GM12874 (cell line): ENCODE data around the gene RADIL.

ENCODE experiments used
- TF ChIP-seq, protein P1 (sequence below): IDR thresholded peaks from 2 replicates; pipeline ENCODE4 v1.5.1; 2011; ENCODE audit warnings: low read depth, mild to moderate bottlenecking, control low read depth, low read length, moderate library complexity; ENCODE audit not compliant: insufficient read depth

Gene RADIL

DNA sequence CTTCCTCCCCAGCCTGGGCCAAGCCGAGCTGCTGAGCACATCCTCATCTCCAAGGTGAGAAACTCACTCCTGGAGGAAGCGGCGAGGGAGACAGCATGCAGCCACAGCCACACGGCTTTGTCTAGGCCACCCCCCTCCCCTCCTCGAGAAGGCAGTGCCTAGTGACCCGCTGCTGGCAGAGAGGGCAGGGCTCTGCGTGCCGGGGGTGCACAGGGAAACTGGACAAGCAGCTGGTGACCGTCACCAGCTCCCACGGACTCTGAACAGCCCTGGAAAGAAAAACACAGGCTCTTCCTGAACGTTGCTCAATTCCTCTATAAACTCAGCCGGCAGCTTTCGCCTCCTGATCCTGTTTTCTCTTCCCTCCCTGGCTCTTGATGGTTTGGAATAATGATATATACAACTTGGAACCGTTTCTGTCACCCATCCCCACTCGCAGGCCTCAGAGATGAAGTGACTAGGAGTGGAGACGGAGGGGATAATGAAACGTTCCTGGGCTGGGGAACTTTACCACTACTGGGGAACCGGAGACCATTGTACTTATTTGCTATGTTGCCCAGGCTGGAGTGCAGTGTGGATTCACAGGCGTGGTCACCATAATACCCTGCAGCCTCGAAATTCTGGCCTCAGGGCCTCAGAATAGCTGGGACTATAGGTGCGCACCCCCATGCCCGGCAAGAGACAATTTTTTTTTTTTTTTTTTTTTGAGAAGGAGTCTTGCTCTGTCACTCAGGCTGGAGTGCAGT, 41.0 kb downstream of the RADIL start:
- TF ChIP-seq, protein P1, sequence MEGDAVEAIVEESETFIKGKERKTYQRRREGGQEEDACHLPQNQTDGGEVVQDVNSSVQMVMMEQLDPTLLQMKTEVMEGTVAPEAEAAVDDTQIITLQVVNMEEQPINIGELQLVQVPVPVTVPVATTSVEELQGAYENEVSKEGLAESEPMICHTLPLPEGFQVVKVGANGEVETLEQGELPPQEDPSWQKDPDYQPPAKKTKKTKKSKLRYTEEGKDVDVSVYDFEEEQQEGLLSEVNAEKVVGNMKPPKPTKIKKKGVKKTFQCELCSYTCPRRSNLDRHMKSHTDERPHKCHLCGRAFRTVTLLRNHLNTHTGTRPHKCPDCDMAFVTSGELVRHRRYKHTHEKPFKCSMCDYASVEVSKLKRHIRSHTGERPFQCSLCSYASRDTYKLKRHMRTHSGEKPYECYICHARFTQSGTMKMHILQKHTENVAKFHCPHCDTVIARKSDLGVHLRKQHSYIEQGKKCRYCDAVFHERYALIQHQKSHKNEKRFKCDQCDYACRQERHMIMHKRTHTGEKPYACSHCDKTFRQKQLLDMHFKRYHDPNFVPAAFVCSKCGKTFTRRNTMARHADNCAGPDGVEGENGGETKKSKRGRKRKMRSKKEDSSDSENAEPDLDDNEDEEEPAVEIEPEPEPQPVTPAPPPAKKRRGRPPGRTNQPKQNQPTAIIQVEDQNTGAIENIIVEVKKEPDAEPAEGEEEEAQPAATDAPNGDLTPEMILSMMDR: no peak

DNA sequence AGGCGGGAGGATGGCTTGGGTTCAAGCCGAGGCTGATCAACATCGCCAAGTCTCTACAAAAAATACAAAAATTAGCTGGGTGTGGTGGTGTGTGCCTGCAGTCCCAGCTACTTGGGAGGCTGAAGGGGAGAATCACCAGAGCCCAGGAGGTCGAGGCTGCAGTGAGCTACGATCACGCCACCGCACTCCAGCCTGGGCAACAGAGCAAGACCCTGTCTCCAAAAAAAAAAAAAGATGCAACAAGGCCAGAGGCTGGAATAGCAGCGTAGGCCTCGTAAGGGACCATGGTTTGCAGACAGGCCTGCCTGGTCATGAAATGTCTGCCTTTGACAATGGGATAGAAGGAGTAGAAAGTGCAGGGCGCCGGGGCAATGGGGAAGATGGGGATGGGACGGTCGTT, 41.7 kb downstream of the RADIL start:
- TF ChIP-seq, protein P1: no peak

DNA sequence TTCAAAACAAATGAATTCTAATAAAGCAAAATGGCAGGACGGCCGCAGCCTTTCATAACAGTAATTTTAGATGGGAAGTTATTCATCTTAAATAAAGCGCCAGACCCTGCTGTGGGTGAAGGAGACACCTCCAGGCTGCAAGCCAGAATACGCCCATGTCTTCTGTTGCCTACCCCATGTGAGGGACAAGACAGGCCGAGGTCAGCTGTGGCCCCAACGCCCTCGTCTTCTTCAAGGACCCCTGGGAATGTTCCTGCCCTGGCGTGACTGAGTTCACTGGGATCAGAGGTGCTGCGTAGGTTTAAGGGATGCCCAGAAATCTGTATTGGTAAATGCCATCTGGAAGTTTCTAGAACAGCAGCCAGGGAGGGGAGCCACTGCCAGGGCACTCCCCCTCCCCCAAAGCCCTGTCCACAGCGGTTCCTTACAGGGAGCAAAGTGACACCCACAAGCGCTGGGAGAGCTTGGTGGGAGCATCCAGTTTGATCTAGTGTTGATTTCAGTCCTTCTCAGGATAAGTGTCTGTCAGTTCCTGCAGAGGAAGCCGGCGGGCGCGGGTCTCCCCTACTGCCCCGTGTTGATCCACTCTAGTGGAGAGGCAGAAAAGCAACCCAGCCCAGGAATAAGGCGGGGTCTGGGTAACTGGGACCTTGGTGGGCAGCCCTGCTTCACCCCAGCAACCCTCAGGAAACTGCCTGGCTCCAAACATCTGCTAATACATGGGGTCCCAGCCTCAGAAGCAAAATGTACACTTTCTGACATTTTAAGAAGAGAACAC, 42.3 kb downstream of the RADIL start:
- TF ChIP-seq, protein P1: no peak

GRCh38 chr7:4840079-4840501, 43.4 kb downstream of the RADIL start:
- TF ChIP-seq, protein P1: no peak

DNA sequence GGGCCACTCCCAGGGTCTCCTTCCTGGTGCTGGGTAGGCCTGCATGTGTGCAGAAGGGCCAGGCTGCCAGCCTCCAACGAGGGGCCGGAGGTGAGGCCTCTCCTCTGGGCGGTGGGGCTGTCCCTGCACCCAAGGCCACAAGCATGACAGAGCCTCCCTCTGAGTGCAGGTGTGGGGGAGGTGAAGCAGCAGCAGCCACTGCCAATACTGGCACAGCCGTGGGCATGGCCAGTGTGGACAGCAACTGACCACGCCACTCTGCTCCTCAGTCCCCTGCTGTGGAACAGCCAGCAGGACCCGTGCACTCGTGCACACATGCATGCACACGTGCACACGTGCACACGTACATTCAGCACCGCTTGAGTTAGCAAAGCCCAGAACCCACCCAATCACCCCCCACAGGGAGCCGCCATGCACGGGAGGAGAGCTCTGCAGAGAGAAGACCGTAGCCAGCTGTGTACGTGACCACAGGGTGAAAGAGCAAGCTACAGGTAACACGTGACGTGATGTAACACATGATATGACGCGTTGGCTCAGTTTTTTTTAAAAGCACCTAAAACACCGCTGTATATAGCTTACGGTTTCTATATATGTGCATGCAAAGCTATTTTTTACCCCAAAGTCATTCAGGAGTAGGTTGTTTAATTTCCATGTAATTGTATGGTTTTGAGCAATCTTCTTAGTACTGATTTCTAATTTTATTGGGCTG, 44.7 kb downstream of the RADIL start:
- TF ChIP-seq, protein P1: no peak

DNA sequence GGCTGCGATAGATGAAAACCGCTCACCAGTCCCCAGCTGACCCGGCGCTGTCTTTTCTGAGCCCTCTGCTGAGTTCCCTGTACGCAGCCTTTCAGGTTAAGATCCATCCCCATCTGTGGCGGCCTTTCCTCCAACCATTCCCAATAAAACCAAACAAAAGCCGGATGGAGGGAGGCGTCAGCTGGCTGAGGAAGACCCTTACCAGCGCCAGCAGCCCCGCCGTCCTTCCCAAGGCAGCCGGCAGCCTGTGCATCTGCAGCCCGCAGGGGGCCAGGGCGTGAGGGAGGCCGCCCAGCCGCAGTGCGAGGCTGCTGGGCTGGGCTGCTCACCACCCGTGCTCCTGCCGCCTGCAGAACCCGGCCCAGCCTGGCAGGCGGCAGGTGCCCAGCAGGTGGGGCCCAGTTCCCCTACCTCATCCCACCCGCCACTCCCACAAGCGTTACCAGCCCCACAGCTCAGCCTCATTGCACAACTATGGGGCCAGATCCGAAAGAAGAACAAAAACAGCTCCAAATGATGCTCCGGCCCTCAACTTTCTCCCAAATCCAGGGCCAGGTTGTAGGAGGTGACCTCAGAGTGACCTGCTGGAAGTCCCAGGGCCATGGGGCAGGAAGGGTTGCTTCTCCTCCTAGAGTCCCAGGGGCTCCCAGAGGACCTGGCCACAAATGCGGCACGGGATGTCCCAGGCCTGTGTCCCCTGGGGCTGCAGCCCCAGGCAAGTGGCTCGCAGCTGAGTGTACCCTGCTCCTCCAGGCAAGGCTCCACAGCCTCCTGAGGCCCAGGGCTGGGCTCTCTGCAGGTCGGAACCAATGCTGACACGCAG, 45.5 kb downstream of the RADIL start:
- TF ChIP-seq, protein P1: no peak
